GM18526 (cell line): Measurements from ENCODE around the gene CLTRN.

Source experiments
- POLR2A ChIP-seq: IDR thresholded peaks from 3 replicates; pipeline ENCODE4 v1.6.1; 2011; ENCODE audit not compliant: insufficient read length; ENCODE audit errors: extremely low read depth

CLTRN gene

DNA sequence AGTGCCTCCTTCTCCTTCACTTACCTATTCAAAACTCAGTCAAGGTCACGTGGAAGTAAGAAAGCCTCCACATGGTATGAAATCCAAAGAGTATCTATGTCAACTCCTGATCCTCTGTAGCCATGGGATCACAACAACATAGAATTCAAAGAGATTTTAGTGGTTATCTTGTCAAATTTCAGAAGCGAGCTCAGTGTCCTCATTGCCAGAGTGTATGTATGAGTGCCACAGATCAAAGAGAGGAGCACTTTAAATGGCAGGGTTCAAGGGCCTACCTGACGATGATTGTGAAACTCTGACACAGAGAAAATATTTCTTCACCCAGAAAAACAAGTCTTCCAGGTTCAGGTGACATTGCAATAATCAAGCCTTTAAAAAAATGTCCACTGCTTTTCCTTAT lies 62.7 kb downstream of the CLTRN start:
- no peak for TF ChIP-seq POLR2A

DNA sequence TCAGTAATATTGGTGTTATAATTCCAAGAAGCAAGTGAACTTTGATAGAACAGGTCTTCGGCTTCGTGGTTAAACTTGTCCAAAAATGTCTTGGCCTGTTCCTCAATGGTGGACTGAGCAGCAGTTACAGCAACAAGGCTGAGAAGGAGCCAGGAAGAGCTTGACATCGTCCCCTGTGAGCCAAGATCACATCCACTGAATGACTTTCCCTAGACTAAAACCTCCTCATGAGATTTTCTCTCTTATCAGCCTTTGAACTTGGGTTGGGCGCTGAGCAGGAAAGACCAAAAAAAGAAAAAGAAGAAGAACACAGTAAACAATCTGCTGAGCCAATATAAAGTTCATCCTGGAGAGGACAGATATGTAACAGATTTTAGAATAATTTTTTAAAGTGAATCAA lies 63.9 kb downstream of the CLTRN start, which contains the start of gene ACE2:
TSS of gene ACE2 (minus strand) at position 216 of the 400 bp plus-strand sequence. CDS start at position 167, 49 bp downstream.
- TF ChIP-seq POLR2A = no peak

DNA sequence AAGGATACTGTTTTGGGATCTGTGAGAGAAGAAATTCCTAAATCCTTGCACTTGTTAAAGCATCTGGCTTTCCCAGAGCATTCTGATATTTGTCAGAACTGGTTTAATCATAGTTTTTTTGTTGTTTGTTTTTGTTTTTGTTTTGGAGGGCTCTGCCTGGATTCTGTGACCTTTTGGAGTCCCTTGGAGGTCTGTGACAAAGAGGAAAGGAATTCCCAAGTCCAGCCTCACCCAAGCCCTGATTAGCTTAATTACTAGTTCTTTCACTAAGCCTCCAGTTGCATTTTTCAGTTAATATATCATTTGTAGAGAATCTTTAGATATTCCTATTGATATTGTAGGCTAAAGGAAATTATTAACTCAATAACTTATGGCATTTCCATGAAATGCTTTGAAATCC lies 64.6 kb downstream of the CLTRN start:
- TF ChIP-seq POLR2A = no peak

DNA sequence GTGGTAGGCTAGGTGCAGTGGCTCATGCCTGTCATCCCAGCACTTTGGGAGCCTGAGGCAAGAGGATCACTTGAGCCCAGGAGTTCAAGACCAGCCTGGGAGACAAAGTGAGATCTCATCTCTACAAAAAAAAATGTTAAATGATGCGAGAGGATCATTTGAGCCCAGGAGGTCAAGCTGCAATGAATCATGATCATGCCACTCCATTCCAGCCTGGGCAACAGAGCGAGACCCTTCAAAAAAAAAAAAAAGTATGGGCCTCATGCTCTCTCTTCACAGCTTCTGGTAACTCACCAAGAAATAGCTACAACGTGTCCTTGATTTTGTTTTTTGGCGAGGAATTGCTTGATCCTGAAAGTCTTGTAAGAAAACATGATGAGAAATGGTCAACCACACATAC lies 65.1 kb downstream of the CLTRN start:
- no peak for TF ChIP-seq POLR2A

DNA sequence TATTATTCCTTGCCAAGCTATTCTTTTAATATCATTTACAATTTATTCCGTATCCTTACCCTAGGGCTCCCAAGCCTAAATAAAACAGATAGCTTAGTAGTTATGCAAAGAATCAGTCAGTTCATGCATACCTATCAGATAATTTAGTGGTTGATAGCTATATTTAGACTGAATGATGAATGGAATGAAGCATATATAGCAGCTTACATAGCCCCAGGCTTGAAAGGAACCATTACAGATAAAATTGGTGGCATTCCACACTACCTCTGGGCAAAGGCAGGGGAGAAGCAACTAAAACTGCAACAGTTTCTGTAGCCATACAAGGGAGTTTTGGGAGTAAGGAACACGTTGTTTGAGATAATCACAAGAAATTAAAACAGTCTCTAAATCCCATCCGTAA lies 66.6 kb downstream of the CLTRN start:
- TF ChIP-seq POLR2A = no peak

DNA sequence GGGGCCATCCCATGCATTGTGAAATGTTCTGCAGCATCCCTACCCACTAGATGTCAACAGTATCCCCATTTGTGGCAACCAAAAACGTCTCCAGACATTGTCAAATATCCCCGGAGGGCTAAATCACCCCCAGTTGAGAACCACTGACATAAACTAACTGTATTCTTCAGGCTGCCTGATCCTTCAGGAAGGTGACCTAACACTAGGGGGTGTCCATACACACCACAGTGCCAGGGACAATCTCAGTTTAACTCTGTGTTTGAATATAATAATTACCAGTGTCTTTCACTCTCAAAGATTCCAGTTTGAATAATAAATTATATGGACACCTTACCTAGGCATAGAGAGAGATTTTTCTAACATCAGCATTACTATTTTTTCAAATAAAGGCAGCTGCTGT lies 70.2 kb downstream of the CLTRN start:
- TF ChIP-seq POLR2A = no peak

DNA sequence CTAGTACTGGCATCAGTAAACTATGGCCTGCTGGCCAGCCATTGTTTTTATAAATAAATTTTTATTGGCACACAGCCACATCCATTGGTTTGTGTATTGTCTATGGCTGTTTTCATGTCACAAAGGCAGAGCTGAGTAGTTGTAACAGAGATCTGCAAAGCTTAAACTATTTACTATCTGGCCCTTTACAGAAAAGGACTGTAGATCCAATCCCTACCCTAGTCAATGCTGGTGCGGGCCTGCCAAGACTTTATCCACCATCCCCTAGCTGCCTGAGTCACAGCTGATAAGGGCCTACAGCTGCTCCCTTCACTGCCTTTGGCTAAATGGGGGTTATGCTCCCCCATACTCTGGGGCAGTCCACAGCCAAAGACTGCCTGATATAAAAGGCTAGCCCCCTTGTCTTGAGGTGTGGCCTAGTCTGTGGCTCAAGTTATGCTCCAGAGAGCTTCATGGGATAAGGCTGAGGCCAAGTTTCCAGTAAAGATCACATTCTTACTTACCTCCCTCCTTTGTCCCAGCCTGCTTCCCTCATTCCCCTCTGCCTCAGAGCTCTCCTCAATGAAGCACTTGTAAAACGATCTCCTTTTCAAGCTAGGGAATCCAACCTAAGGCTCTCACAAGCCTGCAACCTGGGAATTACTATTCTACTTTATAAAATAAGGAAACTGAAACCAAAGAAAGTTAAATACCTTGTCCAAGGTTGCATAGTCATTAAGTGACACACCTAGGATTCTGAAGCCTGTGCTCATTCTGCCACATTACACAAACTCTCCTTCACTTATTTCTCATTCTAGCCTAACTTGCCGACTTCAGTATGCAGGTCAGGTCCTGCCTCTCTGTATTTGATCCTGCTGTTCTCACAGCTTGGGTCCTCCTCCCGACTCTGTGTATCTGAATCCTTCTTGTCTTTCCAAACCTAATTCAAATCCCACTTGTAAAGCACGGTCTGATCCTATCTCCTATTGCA lies 84.5 kb downstream of the CLTRN start:
- no peak for TF ChIP-seq POLR2A
